CD4-positive, CD25-positive, alpha-beta regulatory T cell (primary cell): Measurements from ENCODE around the gene ITGAD. TPM values are rescaled to one million over a fixed set of nuclear protein-coding genes. Genes with fewer than 3 reads are reported as not detected.

Source experiments
- ATAC-seq, 2 donors: fragments of 150-1000 bp; cut with Tn5 transposase; one replicate each; pipeline ENCODE4 v1.10.0; 2021; ENCODE audit warnings: low read depth in 2 of 2, moderate number of reproducible peaks in 2 of 2, moderate library complexity in 1 of 2
- DNase-seq, 3 donors: peaks; one replicate each; pipeline versions ENCODE4 v3.0.0 to v3.0.0-alpha.2; 2012 to 2022; ENCODE audit warnings: mixed read lengths in 1 of 3
- H3K27ac ChIP-seq: one replicate; pipeline ENCODE4 v1.7.0; 2013; ENCODE audit warnings: mild to moderate bottlenecking, low read length; ENCODE audit not compliant: insufficient read depth, poor library complexity, severe bottlenecking
- H3K27me3 ChIP-seq: one replicate; pipeline ENCODE4 v1.7.0; 2013; ENCODE audit warnings: low read length; ENCODE audit not compliant: control insufficient read depth, insufficient read depth
- H3K36me3 ChIP-seq: one replicate; pipeline ENCODE4 v1.7.0; 2013; ENCODE audit warnings: mild to moderate bottlenecking, low read length, moderate library complexity; ENCODE audit not compliant: control insufficient read depth, insufficient read depth
- H3K4me1 ChIP-seq: 2 replicates; pipeline ENCODE4 v1.7.0; 2013; ENCODE audit warnings: mild to moderate bottlenecking, low read length; ENCODE audit not compliant: insufficient read depth, control insufficient read depth, poor library complexity, severe bottlenecking
- H3K4me3 ChIP-seq: one replicate; pipeline ENCODE4 v1.7.0; 2013; ENCODE audit warnings: low read depth, mild to moderate bottlenecking, low read length, moderate library complexity
- H3K9me3 ChIP-seq, 2 experiments: 1 replicate in 1 of 2; 2 replicates in 1 of 2; pipeline ENCODE4 v1.7.0; 2013; ENCODE audit warnings: low read length in 2 of 2, mild to moderate bottlenecking in 1 of 2, moderate library complexity in 1 of 2; ENCODE audit not compliant: control insufficient read depth in 2 of 2
- H3K27ac Mint-ChIP-seq, 3 donors: one replicate each; pipeline ENCODE4 v1.8.0; 2020 to 2022; ENCODE audit warnings: mild to moderate bottlenecking in 3 of 3, mixed read lengths in 3 of 3, moderate library complexity in 2 of 3
- H3K27me3 Mint-ChIP-seq: one replicate; pipeline ENCODE4 v1.8.0; 2022; ENCODE audit warnings: mild to moderate bottlenecking, mixed read lengths
- H3K36me3 Mint-ChIP-seq: one replicate; pipeline ENCODE4 v1.8.0; 2020; ENCODE audit warnings: mixed read lengths
- H3K4me1 Mint-ChIP-seq, 4 donors: one replicate each; pipeline ENCODE4 v1.8.0; 2020 to 2022; ENCODE audit warnings: mixed read lengths in 4 of 4, mild to moderate bottlenecking in 1 of 4
- H3K4me3 Mint-ChIP-seq, 4 donors: one replicate each; pipeline ENCODE4 v1.8.0; 2020 to 2022; ENCODE audit warnings: mild to moderate bottlenecking in 4 of 4, mixed read lengths in 4 of 4, moderate library complexity in 3 of 4
- H3K9me3 Mint-ChIP-seq, 7 donors: one replicate each; pipeline ENCODE4 v1.8.0; 2020 to 2022; ENCODE audit warnings: mixed read lengths in 7 of 7, mild to moderate bottlenecking in 3 of 7, moderate library complexity in 2 of 7
- polyA plus RNA-seq, 4 donors: library from polyadenylated mRNA; unstranded; fragments of 300-500 nt; fragmentation: Illumina TruSeq; gene quantifications; one replicate each; pipeline ENCODE4 v1.2.3, GENCODE V29; 2021
- total RNA-seq: library from RNA; stranded (reverse); gene quantifications from one replicate; pipeline ENCODE4 v1.2.3, GENCODE V29; 2022

The ITGAD gene
- total and polyA plus RNA-seq, 5 donors from 2014 or later, result not detected

GRCh38 chr16:31371619-31372484 is 21.3 kb upstream of the ITGAD start:
- H3K27me3 ChIP-seq, result no peaks in the 10 kb centered on the region
- H3K9me3 ChIP-seq, result no peaks in the 10 kb centered on the region
- H3K36me3 ChIP-seq, result no peaks in the 10 kb centered on the region
- Mint-ChIP-seq H3K4me1 (peaks cover 0 to 2% (median 1%) of the 10 kb centered on the region in 4 donors), H3K27me3 (peaks cover 11% of the 10 kb centered on the region), H3K4me3 (no peak overlapping the region), H3K9me3 (peaks cover 0 to 9% (median 1%) of the 10 kb centered on the region in 7 donors), H3K36me3 (no peaks in the 10 kb centered on the region), H3K27ac (peak overlapping the region in 1 of 3 donors; percentile 14)
- H3K4me3 ChIP-seq, result no peak overlapping the region
- ATAC-seq (no peak), DNase-seq (no peak)
- no peaks in the 10 kb centered on the region for H3K4me1 ChIP-seq
- no peak overlapping the region for H3K27ac ChIP-seq

- no peak for ATAC-seq
- Mint-ChIP-seq H3K9me3 (peaks cover 0 to 9% (median 1%) of the 10 kb centered on the region in 7 donors), H3K4me1 (no peaks in the 10 kb centered on the region), H3K36me3 (no peaks in the 10 kb centered on the region), H3K4me3 (no peak overlapping the region), H3K27ac (no peak overlapping the region), H3K27me3 (peaks cover 6% of the 10 kb centered on the region)
- no peak for DNase-seq
- no peaks in the 10 kb centered on the region for H3K27me3 ChIP-seq
- no peaks in the 10 kb centered on the region for H3K36me3 ChIP-seq
- H3K9me3 ChIP-seq, result no peaks in the 10 kb centered on the region
- H3K27ac ChIP-seq, result no peak overlapping the region
- no peaks in the 10 kb centered on the region for H3K4me1 ChIP-seq
- H3K4me3 ChIP-seq, result no peak overlapping the region
Measured at GRCh38 chr16:31373235-31373634, 19.9 kb upstream of the ITGAD start.

GRCh38 chr16:31375231-31375630 is 17.9 kb upstream of the ITGAD start:
- Mint-ChIP-seq H3K36me3 (no peaks in the 10 kb centered on the region), H3K27ac (no peak overlapping the region), H3K4me3 (no peak overlapping the region), H3K9me3 (peaks cover 0 to 9% (median 1%) of the 10 kb centered on the region in 7 donors), H3K4me1 (no peaks in the 10 kb centered on the region), H3K27me3 (peaks cover 6% of the 10 kb centered on the region)
- H3K27ac ChIP-seq, result no peak overlapping the region
- ATAC-seq, result no peak
- no peaks in the 10 kb centered on the region for H3K9me3 ChIP-seq
- no peaks in the 10 kb centered on the region for H3K27me3 ChIP-seq
- H3K4me3 ChIP-seq, result no peak overlapping the region
- H3K4me1 ChIP-seq, result no peaks in the 10 kb centered on the region
- no peak for DNase-seq
- H3K36me3 ChIP-seq, result no peaks in the 10 kb centered on the region

GRCh38 chr16:31376705-31377104 is 16.4 kb upstream of the ITGAD start:
- Mint-ChIP-seq H3K4me1 (no peaks in the 10 kb centered on the region), H3K9me3 (peaks cover 0 to 9% (median 1%) of the 10 kb centered on the region in 7 donors), H3K27ac (no peak overlapping the region), H3K36me3 (no peaks in the 10 kb centered on the region), H3K27me3 (peaks cover 6% of the 10 kb centered on the region), H3K4me3 (no peak overlapping the region)
- Histone ChIP-seq H3K27ac (no peak overlapping the region), H3K9me3 (no peaks in the 10 kb centered on the region), H3K4me1 (no peaks in the 10 kb centered on the region), H3K4me3 (no peak overlapping the region), H3K27me3 (no peaks in the 10 kb centered on the region), H3K36me3 (no peaks in the 10 kb centered on the region)
- DNase-seq (no peak), ATAC-seq (no peak)

- Histone ChIP-seq H3K9me3 (no peaks in the 10 kb centered on the region), H3K27ac (no peak overlapping the region), H3K27me3 (no peaks in the 10 kb centered on the region)
Measured at GRCh38 chr16:31377210-31377903, 15.8 kb upstream of the ITGAD start.

GRCh38 chr16:31380201-31380600 is 12.9 kb upstream of the ITGAD start:
- no peaks in the 10 kb centered on the region for H3K36me3 ChIP-seq
- no peaks in the 10 kb centered on the region for H3K4me1 ChIP-seq
- H3K27ac ChIP-seq, result no peak overlapping the region
- H3K27ac Mint-ChIP-seq, result no peak overlapping the region
- no peaks in the 10 kb centered on the region for H3K36me3 Mint-ChIP-seq
- H3K4me3 ChIP-seq, result no peak overlapping the region
- H3K9me3 ChIP-seq, result no peaks in the 10 kb centered on the region
- H3K9me3 Mint-ChIP-seq, result peaks cover 0 to 8% (median under 1%) of the 10 kb centered on the region in 7 donors
- no peaks in the 10 kb centered on the region for H3K27me3 ChIP-seq
- ATAC-seq (no peak), DNase-seq (no peak)
- no peaks in the 10 kb centered on the region for H3K4me1 Mint-ChIP-seq
- H3K4me3 Mint-ChIP-seq, result no peak overlapping the region
- peaks cover 6% of the 10 kb centered on the region for H3K27me3 Mint-ChIP-seq

More at GRCh38 chr16:31377210-31377903, 15.8 kb upstream of the ITGAD start:
- no peaks in the 10 kb centered on the region for H3K36me3 ChIP-seq
- Mint-ChIP-seq H3K4me3 (no peak overlapping the region), H3K27ac (no peak overlapping the region), H3K9me3 (peaks cover 0 to 9% (median 1%) of the 10 kb centered on the region in 7 donors), H3K27me3 (peaks cover 6% of the 10 kb centered on the region), H3K4me1 (no peaks in the 10 kb centered on the region), H3K36me3 (no peaks in the 10 kb centered on the region)
- ATAC-seq (no peak), DNase-seq (no peak)
- no peak overlapping the region for H3K4me3 ChIP-seq
- H3K4me1 ChIP-seq, result no peaks in the 10 kb centered on the region

DNA sequence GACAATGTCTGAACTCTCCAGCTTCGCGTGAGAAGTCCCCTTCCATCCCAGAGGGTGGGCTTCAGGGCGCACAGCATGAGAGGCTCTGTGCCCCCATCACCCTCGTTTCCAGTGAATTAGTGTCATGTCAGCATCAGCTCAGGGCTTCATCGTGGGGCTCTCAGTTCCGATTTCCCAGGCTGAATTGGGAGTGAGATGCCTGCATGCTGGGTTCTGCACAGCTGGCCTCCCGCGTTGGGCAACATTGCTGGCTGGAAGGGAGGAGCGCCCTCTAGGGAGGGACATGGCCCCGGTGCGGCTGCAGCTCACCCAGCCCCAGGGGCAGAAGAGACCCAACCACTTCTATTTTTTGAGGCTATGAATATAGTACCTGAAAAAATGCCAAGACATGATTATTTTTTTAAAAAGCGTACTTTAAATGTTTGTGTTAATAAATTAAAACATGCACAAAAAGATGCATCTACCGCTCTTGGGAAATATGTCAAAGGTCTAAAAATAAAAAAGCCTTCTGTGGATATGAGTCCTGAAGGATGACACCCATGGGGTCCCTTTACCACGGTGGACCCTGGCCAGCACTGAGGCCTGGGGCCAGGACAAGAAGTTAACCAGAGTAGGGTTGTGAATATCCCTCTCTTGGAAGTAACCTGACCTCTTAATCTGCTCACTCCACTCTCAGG is 10.5 kb upstream of the ITGAD start:
- H3K27ac Mint-ChIP-seq, result no peak overlapping the region
- no peaks in the 10 kb centered on the region for H3K27me3 Mint-ChIP-seq
- no peaks in the 10 kb centered on the region for H3K9me3 Mint-ChIP-seq
- H3K36me3 Mint-ChIP-seq, result no peaks in the 10 kb centered on the region
- no peak overlapping the region for H3K4me3 Mint-ChIP-seq
- no peaks in the 10 kb centered on the region for H3K36me3 ChIP-seq
- peaks cover 2% of the 10 kb centered on the region for H3K27me3 ChIP-seq
- H3K4me1 ChIP-seq, result no peaks in the 10 kb centered on the region
- H3K4me3 ChIP-seq, result no peak overlapping the region
- no peak overlapping the region for H3K27ac ChIP-seq
- DNase-seq (peak in 2 of 3 donors; percentile 22 to 73), ATAC-seq (peak in 1 of 2 donors; percentile 51)
- peaks cover 0 to 2% (median under 1%) of the 10 kb centered on the region in 4 donors for H3K4me1 Mint-ChIP-seq
- H3K9me3 ChIP-seq, result no peaks in the 10 kb centered on the region
